Measurements from ENCODE around the gene DDHD1. TPM values are rescaled to one million over a fixed set of nuclear protein-coding genes. Genes with fewer than 3 reads are reported as not detected.

DDHD1 gene
- total RNA-seq, 4 donors from 2014 or later, result 5.3 to 42.1 (median 12.6) TPM

DNA sequence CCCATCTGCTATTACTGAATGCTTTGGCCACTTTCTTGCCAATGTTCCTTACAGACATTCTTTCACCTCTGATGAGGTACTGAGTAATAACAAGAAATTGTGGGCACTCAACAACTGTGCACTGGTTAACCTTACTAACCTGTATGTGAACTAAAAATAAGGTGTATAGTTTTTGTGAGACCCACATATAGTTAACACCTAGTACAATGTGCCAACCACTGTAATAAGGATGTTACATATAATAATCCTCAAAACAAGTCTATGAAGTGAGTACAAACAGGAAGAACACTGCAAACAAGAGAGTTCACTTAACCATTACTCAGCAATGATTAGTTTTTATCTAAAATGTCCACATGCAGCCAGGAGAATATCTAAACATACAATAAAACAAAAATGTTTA lies 4.5 kb downstream of the DDHD1 start:
- TF ChIP-seq, protein P1, sequence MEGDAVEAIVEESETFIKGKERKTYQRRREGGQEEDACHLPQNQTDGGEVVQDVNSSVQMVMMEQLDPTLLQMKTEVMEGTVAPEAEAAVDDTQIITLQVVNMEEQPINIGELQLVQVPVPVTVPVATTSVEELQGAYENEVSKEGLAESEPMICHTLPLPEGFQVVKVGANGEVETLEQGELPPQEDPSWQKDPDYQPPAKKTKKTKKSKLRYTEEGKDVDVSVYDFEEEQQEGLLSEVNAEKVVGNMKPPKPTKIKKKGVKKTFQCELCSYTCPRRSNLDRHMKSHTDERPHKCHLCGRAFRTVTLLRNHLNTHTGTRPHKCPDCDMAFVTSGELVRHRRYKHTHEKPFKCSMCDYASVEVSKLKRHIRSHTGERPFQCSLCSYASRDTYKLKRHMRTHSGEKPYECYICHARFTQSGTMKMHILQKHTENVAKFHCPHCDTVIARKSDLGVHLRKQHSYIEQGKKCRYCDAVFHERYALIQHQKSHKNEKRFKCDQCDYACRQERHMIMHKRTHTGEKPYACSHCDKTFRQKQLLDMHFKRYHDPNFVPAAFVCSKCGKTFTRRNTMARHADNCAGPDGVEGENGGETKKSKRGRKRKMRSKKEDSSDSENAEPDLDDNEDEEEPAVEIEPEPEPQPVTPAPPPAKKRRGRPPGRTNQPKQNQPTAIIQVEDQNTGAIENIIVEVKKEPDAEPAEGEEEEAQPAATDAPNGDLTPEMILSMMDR (IDR thresholded peaks at IDR 0.05), result no peak
- no peak for TF ChIP-seq POLR2A (IDR thresholded peaks at IDR 0.05)
- H3K27ac ChIP-seq, result no peak overlapping the region
- H3K27me3 ChIP-seq, result no peaks in the 10 kb centered on the region
- H3K4me1 ChIP-seq, result peaks cover 0 to 20% (median 4%) of the 10 kb centered on the region in 4 donors
- no peak for DNase-seq
- H3K36me3 ChIP-seq, result no peaks in the 10 kb centered on the region
- no peaks in the 10 kb centered on the region for H3K9me3 ChIP-seq
- H3K4me3 ChIP-seq, result no peak overlapping the region

DNA sequence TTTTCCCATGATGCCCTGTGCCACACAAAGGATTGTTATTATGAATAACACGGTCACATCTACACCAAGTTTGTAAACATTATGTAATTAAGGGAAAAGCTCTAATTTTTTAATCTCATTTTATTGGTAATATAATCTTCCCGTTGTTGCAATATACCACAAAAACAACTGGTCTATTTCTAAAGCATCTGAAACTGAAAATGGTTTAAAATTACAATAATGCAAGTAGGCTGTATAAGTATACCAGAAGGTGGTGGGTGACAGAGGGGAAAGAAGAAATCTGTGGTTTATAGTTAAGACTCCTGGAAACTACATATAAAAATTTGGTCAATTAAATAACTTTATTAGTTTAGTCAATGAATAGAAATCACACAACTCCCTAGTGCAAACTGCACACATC lies 5.2 kb downstream of the DDHD1 start:
- Histone ChIP-seq H3K4me3 (no peak overlapping the region), H3K27me3 (no peaks in the 10 kb centered on the region), H3K4me1 (peaks cover 0 to 17% (median 4%) of the 10 kb centered on the region in 4 donors), H3K9me3 (no peaks in the 10 kb centered on the region), H3K36me3 (no peaks in the 10 kb centered on the region), H3K27ac (no peak overlapping the region)
- no peak for DNase-seq
- TF ChIP-seq POLR2A (IDR thresholded peaks at IDR 0.05), result no peak
- TF ChIP-seq, protein P1 (IDR thresholded peaks at IDR 0.05), result no peak

DNA sequence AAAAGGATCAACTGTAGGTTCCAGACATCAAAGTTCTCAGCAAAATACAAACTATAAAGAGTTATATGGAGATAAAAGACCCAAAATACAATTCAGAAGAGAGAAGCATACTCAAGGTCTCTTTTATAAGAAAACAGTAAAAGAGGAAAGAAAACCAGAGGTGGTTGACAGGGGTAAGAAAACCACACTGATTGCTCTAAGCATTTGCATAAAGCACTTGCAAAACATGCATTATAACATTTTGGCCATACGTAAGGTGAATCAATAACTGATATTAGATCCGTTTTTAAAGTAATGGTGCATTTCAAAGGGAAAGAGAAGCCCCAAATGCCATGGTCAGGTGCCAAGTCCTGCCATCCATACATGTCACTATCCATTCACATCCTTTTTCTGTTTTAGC lies 5.9 kb downstream of the DDHD1 start:
- no peaks in the 10 kb centered on the region for H3K27me3 ChIP-seq
- peaks cover 0 to 17% (median 4%) of the 10 kb centered on the region in 4 donors for H3K4me1 ChIP-seq
- H3K36me3 ChIP-seq, result no peaks in the 10 kb centered on the region
- no peak for TF ChIP-seq POLR2A (IDR thresholded peaks at IDR 0.05)
- TF ChIP-seq, protein P1 (IDR thresholded peaks at IDR 0.05), result no peak
- H3K27ac ChIP-seq, result no peak overlapping the region
- H3K9me3 ChIP-seq, result no peaks in the 10 kb centered on the region
- no peak for DNase-seq
- no peak overlapping the region for H3K4me3 ChIP-seq

DNA sequence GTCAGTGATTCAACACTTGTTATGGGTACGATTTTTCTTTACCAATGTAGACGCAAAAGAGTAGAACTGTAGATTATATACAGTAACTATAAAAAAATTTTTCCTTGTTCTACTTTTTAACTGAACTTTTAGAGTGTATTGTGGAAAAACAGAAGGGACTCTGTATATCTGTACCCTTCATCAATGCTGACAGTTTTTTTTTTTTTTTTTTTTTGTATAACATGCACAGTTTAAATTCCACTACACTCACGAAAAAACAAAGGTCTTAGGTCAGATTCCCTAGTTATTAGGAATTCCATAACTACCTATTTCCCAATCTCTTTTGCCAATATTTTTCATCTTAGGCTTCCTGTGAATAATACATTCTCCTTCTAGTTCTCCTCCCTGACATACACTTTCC lies 6.4 kb downstream of the DDHD1 start:
- Histone ChIP-seq H3K4me1 (peaks cover 0 to 17% (median 4%) of the 10 kb centered on the region in 4 donors), H3K36me3 (no peaks in the 10 kb centered on the region), H3K27ac (no peak overlapping the region), H3K27me3 (no peaks in the 10 kb centered on the region), H3K9me3 (no peaks in the 10 kb centered on the region), H3K4me3 (no peak overlapping the region)
- TF ChIP-seq, protein P1 (IDR thresholded peaks at IDR 0.05), result no peak
- no peak for TF ChIP-seq POLR2A (IDR thresholded peaks at IDR 0.05)
- no peak for DNase-seq

DNA sequence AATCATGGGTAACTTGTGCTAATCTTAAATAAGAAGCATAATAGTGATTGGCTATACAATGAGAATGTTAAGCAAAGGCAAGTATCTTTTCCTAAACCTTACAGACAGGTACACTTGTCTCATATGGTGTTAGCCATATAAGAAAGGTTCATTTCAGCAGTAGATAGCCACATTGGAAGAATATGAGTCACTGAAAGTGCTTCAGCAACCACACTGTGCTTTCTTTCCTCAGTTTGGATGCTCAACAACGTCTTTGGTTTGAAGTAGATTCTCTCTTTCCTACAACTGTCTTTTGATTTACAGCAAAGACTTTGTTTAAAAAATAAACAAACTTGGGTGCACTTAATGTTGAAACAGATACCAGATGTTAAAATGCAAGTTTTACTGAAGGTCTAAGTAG lies 8.9 kb downstream of the DDHD1 start:
- TF ChIP-seq POLR2A (IDR thresholded peaks at IDR 0.05), result no peak
- TF ChIP-seq, protein P1 (IDR thresholded peaks at IDR 0.05), result no peak
- Histone ChIP-seq H3K4me3 (no peak overlapping the region), H3K27me3 (no peaks in the 10 kb centered on the region), H3K4me1 (no peaks in the 10 kb centered on the region), H3K36me3 (no peaks in the 10 kb centered on the region), H3K27ac (no peak overlapping the region), H3K9me3 (peaks cover 0 to 7% (median 2%) of the 10 kb centered on the region in 4 donors)
- DNase-seq, result no peak

DNA sequence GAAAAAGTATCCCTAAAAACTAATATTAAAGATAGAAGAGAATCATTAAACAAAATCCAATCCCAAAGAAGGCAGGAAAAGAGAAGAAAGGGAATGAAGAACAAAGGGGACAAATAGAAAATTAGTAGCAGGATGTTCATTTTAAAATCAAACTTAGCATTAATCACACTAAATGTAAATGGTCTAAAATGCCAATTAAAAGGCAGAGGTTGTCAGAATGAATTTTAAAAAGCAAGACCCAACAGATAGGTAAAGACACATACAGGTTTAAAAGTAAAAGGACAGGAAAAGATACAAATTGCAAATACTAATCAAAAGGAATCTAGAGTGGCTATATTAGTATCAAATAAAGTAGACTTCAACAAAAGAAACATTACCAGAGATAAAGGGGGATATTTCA lies 12.5 kb downstream of the DDHD1 start:
- H3K4me1 ChIP-seq, result no peaks in the 10 kb centered on the region
- TF ChIP-seq, protein P1 (IDR thresholded peaks at IDR 0.05), result no peak
- H3K9me3 ChIP-seq, result peaks cover 0 to 19% (median 2%) of the 10 kb centered on the region in 4 donors
- no peaks in the 10 kb centered on the region for H3K36me3 ChIP-seq
- H3K27me3 ChIP-seq, result no peaks in the 10 kb centered on the region
- H3K27ac ChIP-seq, result no peak overlapping the region
- no peak for DNase-seq
- H3K4me3 ChIP-seq, result no peak overlapping the region

All from Peyer's patch (tissue), 4 donors.